ENCODE data around the gene MAVS. TPM values are rescaled to one million over a fixed set of nuclear protein-coding genes. Genes with fewer than 3 reads are reported as not detected.

The MAVS gene
- total and polyA plus RNA-seq, 12 donors: 17.5 to 48.7 (median 44.2) TPM

DNA sequence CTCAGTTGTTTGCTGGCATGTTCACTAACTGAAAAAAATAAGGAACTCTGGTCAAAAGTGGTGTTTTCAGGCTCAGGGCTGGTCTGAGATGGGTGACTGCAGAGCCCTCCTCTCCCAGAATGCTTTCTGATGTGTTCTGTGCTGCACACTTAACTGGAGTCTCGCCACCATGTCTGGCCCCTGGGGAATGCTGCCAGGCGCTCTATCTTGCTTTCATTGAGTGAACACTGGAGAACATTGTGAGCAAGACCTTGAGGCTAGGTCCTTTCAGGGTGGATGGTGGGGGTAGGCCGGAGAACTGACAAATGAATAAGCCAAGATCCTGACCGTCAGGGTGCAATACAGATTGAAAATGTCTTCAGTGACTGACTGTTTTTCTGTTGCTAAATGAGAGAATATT, 62.0 kb downstream of the MAVS start:
- WGBS, 2 donors: 34 to 48% methylated on average over 4 of the region's 4 CpGs
- peaks cover 0 to 58% (median 31%) of the 10 kb centered on the region in 9 donors for H3K4me1 ChIP-seq
- H3K9me3 ChIP-seq: no peaks in the 10 kb centered on the region
- no peak overlapping the region for H3K4me3 ChIP-seq
- H3K27ac ChIP-seq: peak overlapping the region in 5 of 10 donors; percentile 24 to 46 (median 26)
- DNase-seq: peak; percentile 50 to 65
- peak; percentile 51 to 96 (median 84) for ATAC-seq
- H3K36me3 ChIP-seq: peaks cover 0 to 62% (median 12%) of the 10 kb centered on the region in 9 donors
- H3K27me3 ChIP-seq: no peaks in the 10 kb centered on the region
- intact Hi-C loops (cut with DNase I): no loop called here
- no peak for TF ChIP-seq CTCF (IDR thresholded peaks at IDR 0.05)

GRCh38 chr20:3909952-3910366, 63.3 kb downstream of the MAVS start:
- H3K36me3 ChIP-seq: peaks cover 0 to 75% (median 16%) of the 10 kb centered on the region in 9 donors

DNA sequence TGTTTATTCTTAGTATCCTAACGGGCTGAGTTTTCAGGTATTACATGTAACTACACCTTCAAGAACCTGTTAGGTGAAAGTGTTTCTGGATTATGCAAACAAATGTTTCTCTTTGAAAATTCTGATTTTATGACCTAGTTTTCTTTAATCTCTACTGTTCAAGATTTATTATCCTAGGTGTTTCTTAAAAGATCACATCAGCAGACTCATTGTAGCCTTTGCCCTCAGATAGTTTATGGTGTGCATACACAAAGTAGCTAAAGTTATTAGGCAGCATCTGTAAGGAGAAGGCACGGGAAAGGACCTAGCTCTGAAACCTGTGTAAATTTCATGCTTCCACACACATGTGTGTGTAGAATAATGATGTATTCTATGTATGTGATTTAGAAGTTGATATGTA, 64.2 kb downstream of the MAVS start:
- Histone ChIP-seq H3K9me3 (no peaks in the 10 kb centered on the region), H3K36me3 (peaks cover 0 to 83% (median 16%) of the 10 kb centered on the region in 9 donors), H3K4me1 (peaks cover 0 to 45% (median 20%) of the 10 kb centered on the region in 9 donors), H3K4me3 (no peak overlapping the region), H3K27me3 (no peaks in the 10 kb centered on the region), H3K27ac (no peak overlapping the region)
- ATAC-seq: no peak
- no peak for TF ChIP-seq CTCF (IDR thresholded peaks at IDR 0.05)
- 87 to 92% methylated on average over 2 of the region's 2 CpGs for WGBS, 2 donors
- intact Hi-C loops (cut with DNase I): no loop called here
- DNase-seq: no peak

More at GRCh38 chr20:3909952-3910366, 63.3 kb downstream of the MAVS start:
- no peak for DNase-seq
- Histone ChIP-seq H3K27me3 (no peaks in the 10 kb centered on the region), H3K27ac (no peak overlapping the region), H3K4me1 (peaks cover 0 to 45% (median 19%) of the 10 kb centered on the region in 9 donors), H3K4me3 (no peak overlapping the region), H3K9me3 (no peaks in the 10 kb centered on the region)
- no peak for ATAC-seq
- intact Hi-C loops (cut with DNase I): no loop called here
- TF ChIP-seq CTCF (IDR thresholded peaks at IDR 0.05): no peak

DNA sequence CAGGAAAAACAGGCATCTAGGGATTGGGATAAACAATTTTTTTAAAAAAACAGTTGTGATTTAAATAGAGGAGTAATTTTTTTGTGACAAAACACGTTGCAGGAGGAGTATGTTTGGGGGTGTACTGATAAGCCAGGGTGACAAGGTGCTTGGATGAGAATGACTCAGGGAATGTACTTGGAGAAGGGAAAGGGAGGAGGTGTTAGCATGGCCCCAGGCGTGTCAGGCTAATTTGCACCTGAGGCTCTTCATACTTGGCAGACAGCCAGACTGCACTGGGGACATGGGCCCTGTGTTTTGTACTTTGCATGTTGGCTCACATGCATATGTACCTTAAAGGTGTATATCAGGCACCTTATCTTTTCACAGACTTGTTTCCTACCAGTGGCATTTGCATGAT, 65.3 kb downstream of the MAVS start:
- H3K27ac ChIP-seq: no peak overlapping the region
- intact Hi-C loops (cut with DNase I): no loop called here
- peaks cover 0 to 94% (median 16%) of the 10 kb centered on the region in 9 donors for H3K36me3 ChIP-seq
- H3K4me1 ChIP-seq: peaks cover 3 to 53% (median 21%) of the 10 kb centered on the region in 9 donors
- DNase-seq (no peak), ATAC-seq (peak in 3 of 8 donors; percentile 17 to 34 (median 24))
- WGBS, 2 donors: 39 to 66% methylated on average over 2 of the region's 2 CpGs
- no peaks in the 10 kb centered on the region for H3K27me3 ChIP-seq
- no peak for TF ChIP-seq CTCF (IDR thresholded peaks at IDR 0.05)
- no peaks in the 10 kb centered on the region for H3K9me3 ChIP-seq
- no peak overlapping the region for H3K4me3 ChIP-seq
